ENCODE measurements around the gene OTOG.

DNA sequence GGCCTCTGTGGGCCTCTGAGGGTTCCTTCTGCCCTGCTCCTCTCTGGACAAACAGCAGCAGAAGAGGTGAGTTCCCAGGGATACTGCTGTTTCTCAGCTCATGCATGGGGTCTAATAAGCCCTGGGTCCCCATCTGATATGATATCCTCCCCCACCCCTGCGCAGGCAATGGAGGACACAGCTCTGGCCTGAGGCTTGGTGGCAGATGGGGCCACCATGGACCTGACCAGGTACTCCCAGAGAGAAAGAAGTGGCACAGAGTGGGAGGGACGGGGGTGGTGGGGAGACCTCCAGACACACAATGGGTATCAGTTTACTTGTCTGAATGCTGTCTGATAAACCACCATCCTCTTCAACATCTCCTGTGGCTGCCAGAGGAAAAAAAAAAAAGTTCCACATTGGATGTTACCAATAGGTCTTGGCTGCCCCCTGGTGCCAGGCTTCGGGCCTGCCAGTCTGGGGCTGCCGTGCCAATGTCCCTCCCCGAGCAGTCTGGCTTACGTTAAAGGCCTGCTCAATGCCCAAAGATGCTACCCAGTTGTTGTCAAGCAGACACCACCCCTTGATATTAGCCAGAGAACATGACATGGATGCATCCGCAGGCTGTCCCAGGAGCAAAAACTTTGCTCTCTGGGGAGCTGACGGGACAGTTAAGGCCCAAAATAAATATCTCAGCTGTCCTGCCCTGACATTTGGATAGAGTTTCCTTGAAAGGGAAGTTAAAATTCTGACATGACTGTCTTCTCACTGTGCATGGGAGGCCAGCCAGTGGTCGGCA is 42.5 kb upstream of the OTOG start:
- TF ChIP-seq, protein P1, sequence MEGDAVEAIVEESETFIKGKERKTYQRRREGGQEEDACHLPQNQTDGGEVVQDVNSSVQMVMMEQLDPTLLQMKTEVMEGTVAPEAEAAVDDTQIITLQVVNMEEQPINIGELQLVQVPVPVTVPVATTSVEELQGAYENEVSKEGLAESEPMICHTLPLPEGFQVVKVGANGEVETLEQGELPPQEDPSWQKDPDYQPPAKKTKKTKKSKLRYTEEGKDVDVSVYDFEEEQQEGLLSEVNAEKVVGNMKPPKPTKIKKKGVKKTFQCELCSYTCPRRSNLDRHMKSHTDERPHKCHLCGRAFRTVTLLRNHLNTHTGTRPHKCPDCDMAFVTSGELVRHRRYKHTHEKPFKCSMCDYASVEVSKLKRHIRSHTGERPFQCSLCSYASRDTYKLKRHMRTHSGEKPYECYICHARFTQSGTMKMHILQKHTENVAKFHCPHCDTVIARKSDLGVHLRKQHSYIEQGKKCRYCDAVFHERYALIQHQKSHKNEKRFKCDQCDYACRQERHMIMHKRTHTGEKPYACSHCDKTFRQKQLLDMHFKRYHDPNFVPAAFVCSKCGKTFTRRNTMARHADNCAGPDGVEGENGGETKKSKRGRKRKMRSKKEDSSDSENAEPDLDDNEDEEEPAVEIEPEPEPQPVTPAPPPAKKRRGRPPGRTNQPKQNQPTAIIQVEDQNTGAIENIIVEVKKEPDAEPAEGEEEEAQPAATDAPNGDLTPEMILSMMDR (IDR thresholded peaks at IDR 0.05) = peak in 1 of 3 donors; percentile 47
- no peak for TF ChIP-seq POLR2A (IDR thresholded peaks at IDR 0.05)

Data from lower leg skin (tissue), 3 donors.